Body of pancreas (tissue), 4 donors: ENCODE data around the gene TNIP1.

ENCODE experiments used
- POLR2A ChIP-seq, 3 donors: fragments of 450-650 bp; IDR thresholded peaks; one replicate each; pipeline ENCODE4 v1.6.1; 2016; ENCODE audit warnings: antibody characterized with exemption in 3 of 3, mild to moderate bottlenecking in 2 of 3
- TF ChIP-seq, protein P1 (sequence below), 7 experiments: fragments of 450-650 bp in 4 of 7; fragments of 200-600 bp in 3 of 7; sonication (generic) in 3 of 7; IDR thresholded peaks; one replicate each; pipeline ENCODE4 v1.5.1; 2016 to 2019; ENCODE audit warnings: antibody characterized with exemption in 7 of 7

DNA sequence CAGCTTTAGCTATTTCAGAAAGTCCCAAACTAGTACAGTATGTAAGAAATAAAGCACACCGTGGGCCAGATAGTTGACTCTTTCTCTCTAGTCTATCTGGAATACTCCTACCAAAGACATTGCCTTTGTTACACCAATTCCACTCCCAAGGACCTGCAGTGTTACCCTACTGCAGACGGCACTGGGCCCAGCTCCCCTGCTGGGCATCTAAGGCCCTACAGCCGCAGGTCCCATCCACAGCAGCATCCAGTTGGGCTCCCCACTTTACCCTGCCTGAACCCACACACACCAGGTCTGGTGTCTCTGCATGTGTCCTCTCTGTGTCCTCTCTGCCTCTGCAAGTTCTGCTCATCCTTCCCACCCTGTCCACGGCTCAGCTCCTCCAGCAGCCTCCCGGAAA lies 22.5 kb downstream of the TNIP1 start:
- TF ChIP-seq, protein P1, sequence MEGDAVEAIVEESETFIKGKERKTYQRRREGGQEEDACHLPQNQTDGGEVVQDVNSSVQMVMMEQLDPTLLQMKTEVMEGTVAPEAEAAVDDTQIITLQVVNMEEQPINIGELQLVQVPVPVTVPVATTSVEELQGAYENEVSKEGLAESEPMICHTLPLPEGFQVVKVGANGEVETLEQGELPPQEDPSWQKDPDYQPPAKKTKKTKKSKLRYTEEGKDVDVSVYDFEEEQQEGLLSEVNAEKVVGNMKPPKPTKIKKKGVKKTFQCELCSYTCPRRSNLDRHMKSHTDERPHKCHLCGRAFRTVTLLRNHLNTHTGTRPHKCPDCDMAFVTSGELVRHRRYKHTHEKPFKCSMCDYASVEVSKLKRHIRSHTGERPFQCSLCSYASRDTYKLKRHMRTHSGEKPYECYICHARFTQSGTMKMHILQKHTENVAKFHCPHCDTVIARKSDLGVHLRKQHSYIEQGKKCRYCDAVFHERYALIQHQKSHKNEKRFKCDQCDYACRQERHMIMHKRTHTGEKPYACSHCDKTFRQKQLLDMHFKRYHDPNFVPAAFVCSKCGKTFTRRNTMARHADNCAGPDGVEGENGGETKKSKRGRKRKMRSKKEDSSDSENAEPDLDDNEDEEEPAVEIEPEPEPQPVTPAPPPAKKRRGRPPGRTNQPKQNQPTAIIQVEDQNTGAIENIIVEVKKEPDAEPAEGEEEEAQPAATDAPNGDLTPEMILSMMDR (IDR thresholded peaks at IDR 0.05): no peak
- no peak for TF ChIP-seq POLR2A (IDR thresholded peaks at IDR 0.05)
